Measurements from ENCODE around the gene BABAM2.

DNA sequence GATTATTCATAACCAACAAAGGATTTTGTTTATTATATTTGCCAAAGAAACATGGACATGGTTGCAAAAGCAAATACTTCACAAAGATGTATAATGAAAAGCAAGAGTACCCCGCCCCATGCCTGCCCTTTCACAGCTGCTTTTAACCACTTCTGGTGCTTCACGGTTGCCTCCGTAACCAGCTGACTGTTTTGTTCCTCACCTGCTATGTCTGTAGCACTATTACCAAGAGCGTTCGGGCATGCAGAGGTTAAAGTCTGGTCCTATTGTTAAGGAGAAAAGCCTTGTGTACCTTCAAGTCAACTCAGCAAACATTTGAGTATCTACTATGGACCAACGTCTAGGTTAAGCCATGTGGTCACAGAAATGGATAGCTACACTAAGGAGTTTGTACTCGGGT lies 386.9 kb downstream of the BABAM2 start:
- TF ChIP-seq EZH2 (IDR thresholded peaks at IDR 0.05; ENCODE audit: low read length, unreplicated experiment) = no peak
- TF ChIP-seq, protein P1, sequence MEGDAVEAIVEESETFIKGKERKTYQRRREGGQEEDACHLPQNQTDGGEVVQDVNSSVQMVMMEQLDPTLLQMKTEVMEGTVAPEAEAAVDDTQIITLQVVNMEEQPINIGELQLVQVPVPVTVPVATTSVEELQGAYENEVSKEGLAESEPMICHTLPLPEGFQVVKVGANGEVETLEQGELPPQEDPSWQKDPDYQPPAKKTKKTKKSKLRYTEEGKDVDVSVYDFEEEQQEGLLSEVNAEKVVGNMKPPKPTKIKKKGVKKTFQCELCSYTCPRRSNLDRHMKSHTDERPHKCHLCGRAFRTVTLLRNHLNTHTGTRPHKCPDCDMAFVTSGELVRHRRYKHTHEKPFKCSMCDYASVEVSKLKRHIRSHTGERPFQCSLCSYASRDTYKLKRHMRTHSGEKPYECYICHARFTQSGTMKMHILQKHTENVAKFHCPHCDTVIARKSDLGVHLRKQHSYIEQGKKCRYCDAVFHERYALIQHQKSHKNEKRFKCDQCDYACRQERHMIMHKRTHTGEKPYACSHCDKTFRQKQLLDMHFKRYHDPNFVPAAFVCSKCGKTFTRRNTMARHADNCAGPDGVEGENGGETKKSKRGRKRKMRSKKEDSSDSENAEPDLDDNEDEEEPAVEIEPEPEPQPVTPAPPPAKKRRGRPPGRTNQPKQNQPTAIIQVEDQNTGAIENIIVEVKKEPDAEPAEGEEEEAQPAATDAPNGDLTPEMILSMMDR (conservative IDR thresholded peaks at IDR 0.05; ENCODE audit: low read depth, low read length) = no peak

Data from PC-3 (cell line).